ENCODE measurements around the gene ANO5.

DNA sequence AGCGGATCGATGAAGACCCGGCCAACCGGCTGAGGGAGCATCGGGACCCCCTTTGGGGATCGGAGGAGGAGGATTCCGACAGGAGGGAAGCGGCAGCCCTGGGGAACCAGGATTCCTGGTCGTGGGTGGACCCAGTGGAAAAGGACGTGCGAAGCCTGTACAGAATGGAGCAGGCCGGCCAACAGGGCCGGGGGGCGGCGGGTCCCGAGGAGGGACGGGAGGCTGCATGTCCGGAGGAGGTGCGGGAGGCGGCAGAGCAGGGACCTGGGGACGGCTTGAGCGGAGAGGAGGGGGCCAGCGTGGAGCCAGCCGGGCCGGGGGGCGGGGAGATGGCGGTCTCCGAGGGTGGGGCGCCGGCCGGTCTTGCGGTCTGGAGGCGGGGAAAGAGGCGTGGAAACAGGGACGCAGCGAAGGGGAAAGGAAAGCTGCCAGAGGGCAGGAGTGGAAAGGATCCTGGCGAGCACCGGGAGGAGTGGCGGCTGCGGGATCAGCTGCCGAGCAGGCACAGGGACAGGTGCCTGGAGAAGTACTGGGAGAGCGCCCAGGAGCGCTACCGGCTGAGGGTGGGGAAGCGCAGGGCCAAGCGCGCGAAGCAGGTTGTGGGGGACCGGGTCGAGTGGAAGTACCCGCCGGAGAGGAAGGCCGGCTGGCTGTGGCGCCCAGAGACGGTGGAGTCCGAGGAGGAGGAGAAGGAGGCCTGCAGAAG is at the start of gene ANO5:
- TF ChIP-seq POLR2A (IDR thresholded peaks at IDR 0.05; ENCODE audit: low read depth, low read length) (peak; percentile 36; the same call in 1 of the 2 replicates), TAF1 (IDR thresholded peaks at IDR 0.05; ENCODE audit: borderline replicate concordance, low read depth, low read length) (no peak)
